Glomerular visceral epithelial cell (primary cell): ENCODE measurements around the gene TP53RK.

Experiments used
- DNase-seq: peaks from one replicate; pipeline ENCODE4 v3.0.0-alpha.2; 2016; ENCODE audit errors: extremely low spot score

TP53RK gene

DNA sequence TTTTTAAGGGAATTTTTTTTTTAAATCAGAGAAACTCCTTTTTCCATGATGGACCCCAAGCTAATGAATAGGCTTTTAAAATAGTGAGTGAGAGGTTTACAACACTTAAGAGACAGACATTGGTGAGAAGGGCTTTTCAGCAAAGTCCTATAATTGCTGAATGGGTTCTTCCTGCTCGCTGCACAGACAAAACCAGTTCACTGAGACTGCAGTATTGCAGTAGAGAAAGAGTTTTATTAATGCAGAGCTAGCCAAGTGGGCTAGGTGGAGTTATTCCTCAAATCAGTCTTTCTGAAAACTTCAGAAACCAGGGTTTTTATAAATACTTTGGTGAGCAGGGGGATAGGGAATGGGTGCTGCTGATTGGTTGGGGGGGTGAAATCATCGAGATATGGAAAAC lies 17.0 kb upstream of the TP53RK start:
- no peak for DNase-seq

GRCh38 chr20:46705378-46705729 lies 16.1 kb upstream of the TP53RK start:
- no peak for DNase-seq

- DNase-seq, result no peak
Observed at GRCh38 chr20:46704714-46705377, 15.6 kb upstream of the TP53RK start.

DNA sequence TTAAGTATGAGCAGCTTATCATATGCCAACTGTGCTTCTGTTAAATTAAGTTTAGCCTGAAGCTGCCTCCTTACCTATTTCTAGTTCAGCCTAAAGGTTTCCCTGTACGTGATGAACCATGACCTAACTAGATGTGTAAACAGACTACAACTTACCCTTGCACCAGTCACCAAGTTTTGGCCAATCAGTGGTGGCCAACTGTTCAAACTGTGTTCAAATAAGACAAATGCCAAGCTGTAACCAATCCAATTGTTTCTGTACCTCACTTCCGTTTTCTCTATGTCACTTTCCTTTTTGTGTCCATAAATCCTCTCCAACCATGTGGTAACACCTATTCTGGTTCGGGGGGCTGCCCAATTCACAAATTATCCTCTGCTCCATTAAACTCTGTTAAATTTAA lies 14.2 kb upstream of the TP53RK start:
- no peak for DNase-seq

DNA sequence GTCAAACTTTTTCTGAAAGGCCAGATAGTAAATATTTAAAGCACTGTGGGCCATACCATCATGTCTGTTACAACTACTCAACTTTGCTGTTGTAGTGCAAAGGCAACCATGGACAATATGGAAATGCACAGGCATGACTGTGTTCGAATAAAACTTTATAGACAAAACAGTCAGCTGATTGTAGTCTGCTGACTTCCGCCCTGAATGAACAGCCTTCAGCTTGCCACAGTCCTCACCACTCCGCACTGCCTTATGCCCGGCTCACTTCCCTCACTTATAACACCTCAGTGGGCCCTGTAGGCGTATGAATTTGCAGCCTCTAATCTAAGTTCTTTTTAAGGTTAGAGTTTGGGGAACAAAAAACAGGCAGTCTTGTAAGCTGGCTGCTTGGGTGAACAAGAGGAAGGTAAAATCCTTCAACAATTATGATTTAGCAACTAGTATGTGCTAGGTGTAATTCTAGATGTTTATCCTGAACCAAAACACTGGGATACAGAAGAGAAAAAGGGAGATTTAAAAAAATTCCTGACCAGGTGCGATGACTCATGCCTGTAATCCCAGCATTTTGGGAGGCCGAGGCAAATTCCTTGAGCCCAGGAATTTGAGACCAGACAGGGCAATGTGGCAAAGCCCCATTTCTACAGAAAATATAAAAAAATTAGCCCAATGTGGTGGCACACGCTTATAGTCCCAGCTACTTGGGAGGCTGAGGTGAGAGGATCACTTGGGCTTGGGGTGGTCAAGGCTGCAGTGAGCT lies 13.4 kb upstream of the TP53RK start:
- no peak for DNase-seq

DNA sequence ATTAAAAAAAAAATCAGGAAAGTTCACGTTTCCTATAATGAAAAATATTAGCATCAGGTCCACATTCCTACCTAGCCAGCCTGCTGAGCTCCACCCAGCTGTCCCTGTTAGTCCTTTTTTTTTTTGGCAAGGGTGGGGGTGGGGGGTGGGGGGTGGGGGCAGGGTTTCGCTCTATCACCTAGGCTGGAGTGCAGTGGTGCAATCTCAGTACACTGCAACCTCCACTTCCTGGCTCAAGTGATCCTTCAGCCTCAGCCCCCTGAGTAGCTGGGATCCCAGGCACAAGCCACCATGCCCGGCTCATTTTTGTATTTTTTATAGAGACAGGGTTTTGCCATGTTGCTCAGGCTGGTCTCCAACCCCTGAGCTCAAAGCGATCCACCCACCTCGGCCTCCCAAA lies 12.7 kb upstream of the TP53RK start:
- DNase-seq, result no peak

DNA sequence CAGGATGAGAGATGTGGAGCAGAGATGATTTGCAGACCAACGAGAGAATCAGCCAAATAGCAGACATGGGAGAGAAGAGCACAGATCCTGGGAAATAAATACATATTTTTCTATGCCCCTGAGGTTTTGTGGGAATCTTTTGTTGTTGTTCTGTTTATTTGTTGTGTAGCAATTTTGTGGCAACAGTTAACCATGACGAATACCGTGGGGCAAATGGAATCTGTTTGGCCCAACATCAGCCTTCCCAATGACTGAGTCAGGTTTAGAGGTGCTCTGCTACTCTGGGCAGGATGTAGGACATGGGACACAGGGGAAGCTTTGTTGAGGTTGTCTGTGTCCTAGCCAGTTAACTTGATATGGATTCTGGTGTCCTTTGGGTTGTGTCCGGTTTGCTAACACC lies 12.3 kb upstream of the TP53RK start:
- DNase-seq, result no peak

GRCh38 chr20:46701057-46701456 lies 11.8 kb upstream of the TP53RK start:
- no peak for DNase-seq

- DNase-seq, result no peak
Observed at GRCh38 chr20:46700481-46700880, 11.2 kb upstream of the TP53RK start.

DNA sequence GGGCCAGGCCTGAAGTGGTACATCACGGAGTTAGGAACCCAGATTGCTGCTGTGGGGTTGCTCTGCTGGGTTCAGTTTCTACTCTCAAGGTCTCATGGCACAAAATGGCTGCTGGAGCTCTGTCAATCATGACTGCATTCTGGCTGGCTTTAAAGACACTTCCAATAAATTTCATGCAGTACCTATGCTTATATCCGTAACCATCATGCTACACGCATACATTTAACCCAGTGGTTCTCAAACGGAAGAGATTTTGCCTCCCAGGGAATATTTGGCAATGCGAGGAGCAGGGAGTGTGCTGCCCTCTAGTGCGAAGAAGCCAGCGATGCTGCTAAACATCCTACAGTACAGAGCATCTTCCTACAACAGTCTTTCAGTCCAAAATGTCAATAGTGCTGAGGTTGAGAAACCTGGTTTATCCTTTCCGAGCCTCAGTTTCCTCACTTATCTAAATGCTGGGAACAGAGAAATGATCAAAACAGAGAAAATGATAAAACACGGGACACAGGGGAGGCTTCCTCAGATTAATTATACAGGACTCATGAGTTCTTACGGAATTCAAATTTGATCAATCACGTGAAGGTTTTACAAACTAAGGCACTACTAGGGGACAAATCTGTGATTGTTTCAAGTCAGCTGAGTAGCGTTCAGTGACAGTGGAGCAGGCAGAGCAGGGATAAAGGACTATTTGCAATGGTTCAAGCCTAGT lies 10.6 kb upstream of the TP53RK start:
- DNase-seq, result peak; percentile 32

- DNase-seq, result no peak
Observed at GRCh38 chr20:46698788-46699187, 9.5 kb upstream of the TP53RK start.

- no peak for DNase-seq
Observed at GRCh38 chr20:46696791-46697279, 7.6 kb upstream of the TP53RK start.

DNA sequence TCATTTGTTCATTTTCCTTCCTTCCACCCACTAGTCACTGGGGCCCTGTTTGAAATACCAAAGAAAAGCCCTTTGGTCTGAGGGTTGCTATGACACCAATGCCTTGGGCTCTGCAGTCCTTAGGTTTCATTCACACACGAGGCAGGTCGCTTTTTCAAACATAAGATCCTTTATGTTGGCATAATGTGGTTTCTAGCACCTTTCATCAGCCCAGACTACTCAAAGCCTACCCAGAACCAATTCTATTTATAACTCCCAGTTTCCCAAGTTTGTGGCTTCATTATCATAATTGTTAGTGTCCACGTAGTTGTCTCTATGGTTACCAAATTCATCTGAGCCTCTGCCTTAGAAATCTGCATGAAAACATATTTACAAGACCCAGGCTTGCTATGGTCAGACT lies 6.6 kb upstream of the TP53RK start:
- DNase-seq, result no peak

DNA sequence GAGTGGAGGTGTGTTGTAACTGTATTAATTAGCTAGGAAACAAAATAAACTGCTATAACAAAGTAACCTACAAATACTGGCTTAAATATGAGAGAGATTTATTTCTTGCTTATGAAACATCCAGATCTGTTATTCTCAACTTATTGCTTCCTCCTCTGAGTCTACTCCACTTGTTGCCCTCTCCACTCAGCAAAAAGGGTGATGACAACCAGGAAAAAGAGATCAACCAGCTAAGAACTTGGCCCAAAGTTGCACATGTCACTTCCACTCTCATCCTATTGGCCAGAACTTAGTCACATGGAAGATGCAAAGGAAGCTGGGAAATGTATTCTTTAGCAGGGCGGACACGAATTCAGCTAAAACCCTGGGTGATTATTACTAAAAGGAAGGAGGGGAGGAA lies 5.2 kb upstream of the TP53RK start:
- no peak for DNase-seq

- DNase-seq, result no peak
Observed at GRCh38 chr20:46691196-46691595, 2.0 kb upstream of the TP53RK start.

- DNase-seq, result no peak
Observed at GRCh38 chr20:46690219-46691106, 1.2 kb upstream of the TP53RK start.

- no peak for DNase-seq
Observed at GRCh38 chr20:46689754-46690085, 476 bp upstream of the TP53RK start.

- no peak for DNase-seq
Observed at GRCh38 chr20:46688151-46689081, 828 bp downstream of the TP53RK start.

GRCh38 chr20:46683939-46684750 lies 5.1 kb downstream of the TP53RK start:
- peak; percentile 25 for DNase-seq

DNA sequence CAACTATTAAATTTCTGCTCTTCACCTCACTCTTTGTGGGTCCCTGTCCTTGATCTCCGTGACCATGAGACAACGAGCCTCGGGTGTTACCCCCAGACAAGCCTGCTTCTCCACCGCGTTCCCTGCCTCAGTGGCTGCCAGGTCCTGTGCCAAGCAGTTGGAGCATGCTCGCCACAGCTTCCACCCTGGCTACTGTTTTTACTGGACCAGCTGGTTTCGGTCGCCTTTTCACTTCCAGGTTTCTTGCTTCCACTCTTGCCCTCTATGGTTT lies 5.6 kb downstream of the TP53RK start:
- DNase-seq, result no peak
